H1 (cell line): ENCODE measurements around the gene VPS25. TPM values are rescaled to one million over a fixed set of nuclear protein-coding genes. Genes with fewer than 3 reads are reported as not detected.

ENCODE experiments used
- CTCF ChIA-PET: fragments of 300-600 bp; sonication (Branson Sonifier 250); formaldehyde crosslinking; loops from one replicate; lab custom pipeline; 2021; ENCODE audit not compliant: partially characterized antibody; lab: Charles Lee
- POLR2A ChIA-PET: fragments of 300-600 bp; sonication (Branson Sonifier 250); formaldehyde crosslinking; loops from one replicate; lab custom pipeline; 2021; ENCODE audit warnings: inconsistent platforms; ENCODE audit not compliant: partially characterized antibody; lab: Charles Lee
- DNase-seq, 2 experiments: peaks; one replicate each; pipeline versions ENCODE4 v3.0.0 to v3.0.0-alpha.2; 2010 to 2022; ENCODE audit warnings: low spot score in 2 of 2, low read depth in 1 of 2, mixed read lengths in 1 of 2
- FAIRE-seq: peaks from 2 replicates; lab custom pipeline; 2011; peaks lifted over from hg19 to GRCh38; lab: Jason Lieb, UNC
- H2AFZ ChIP-seq: 2 replicates; pipeline ENCODE4 v1.8.1; 2012; ENCODE audit warnings: low read length, inconsistent platforms
- H2AK5ac ChIP-seq: 2 replicates; pipeline ENCODE4 v1.6.1; 2013; ENCODE audit warnings: low read depth, low read length
- H2BK120ac ChIP-seq: replicated peaks from 2 replicates; pipeline ENCODE3; 2013; ENCODE audit warnings: low read depth, low read length, inconsistent platforms
- H2BK12ac ChIP-seq: 2 replicates; pipeline ENCODE4 v1.6.1; 2013; ENCODE audit warnings: low read depth, low read length
- H2BK15ac ChIP-seq: 2 replicates; pipeline ENCODE4 v1.6.1; 2013; ENCODE audit warnings: low read length
- H2BK20ac ChIP-seq: 2 replicates; pipeline ENCODE4 v1.6.1; 2013; ENCODE audit warnings: low read length
- H2BK5ac ChIP-seq: 2 replicates; pipeline ENCODE4 v1.6.1; 2013; ENCODE audit warnings: low read depth, low read length
- H3K14ac ChIP-seq: 2 replicates; pipeline ENCODE4 v1.6.1; 2013; ENCODE audit warnings: inconsistent platforms; ENCODE audit not compliant: insufficient read length
- H3K18ac ChIP-seq: 2 replicates; pipeline ENCODE4 v1.6.1; 2013; ENCODE audit warnings: low read length; ENCODE audit errors: extremely low read depth
- H3K23ac ChIP-seq: 2 replicates; pipeline ENCODE4 v1.6.1; 2013; ENCODE audit warnings: inconsistent platforms; ENCODE audit not compliant: insufficient read length
- H3K23me2 ChIP-seq: 2 replicates; pipeline ENCODE4 v1.6.1; 2013; ENCODE audit warnings: low read depth, low read length
- H3K27ac ChIP-seq: 2 replicates; pipeline ENCODE4 v1.6.1; 2011; ENCODE audit warnings: low read depth, low read length, inconsistent platforms
- H3K27me3 ChIP-seq, 4 experiments: replicated peaks in 1 of 4; 1 replicate in 1 of 4; 2 replicates in 3 of 4; pipeline versions ENCODE4 v1.6.1 to v1.8.1; 2011 to 2013; ENCODE audit warnings: low read length in 3 of 4, mild to moderate bottlenecking in 3 of 4, inconsistent platforms in 2 of 4, mixed read lengths in 2 of 4, moderate library complexity in 1 of 4; ENCODE audit not compliant: control insufficient read depth in 3 of 4, insufficient read depth in 3 of 4; ENCODE audit errors: extremely low read depth in 1 of 4
- H3K36me3 ChIP-seq, 4 experiments: 2 replicates each; pipeline versions ENCODE4 v1.6.1 to v1.8.1; 2011 to 2013; ENCODE audit warnings: mild to moderate bottlenecking in 4 of 4, low read length in 3 of 4, moderate library complexity in 2 of 4, control low read depth in 1 of 4, inconsistent platforms in 1 of 4; ENCODE audit not compliant: insufficient read depth in 4 of 4, control insufficient read depth in 2 of 4
- H3K4ac ChIP-seq: replicated peaks from 2 replicates; pipeline ENCODE3; 2013; ENCODE audit warnings: low read length, low read depth, mixed read lengths, inconsistent platforms; ENCODE audit not compliant: insufficient read length
- H3K4me1 ChIP-seq, 4 experiments: replicated peaks in 1 of 4; 1 replicate in 1 of 4; 2 replicates in 3 of 4; pipeline versions ENCODE4 v1.6.1 to v1.8.1; 2011 to 2013; ENCODE audit warnings: low read length in 3 of 4, inconsistent platforms in 2 of 4, mixed read lengths in 1 of 4; ENCODE audit not compliant: insufficient read depth in 4 of 4, control insufficient read depth in 3 of 4
- H3K4me2 ChIP-seq, 2 experiments: 2 replicates each; pipeline versions ENCODE4 v1.6.1 to v1.8.1; 2011 to 2013; ENCODE audit warnings: low read depth in 2 of 2, low read length in 2 of 2, control low read depth in 1 of 2, inconsistent platforms in 1 of 2, mild to moderate bottlenecking in 1 of 2; ENCODE audit not compliant: insufficient read depth in 1 of 2
- H3K4me3 ChIP-seq, 4 experiments: fragments of 200-600, 300-600 bp in 1 of 4; sonication (generic), shearing (Covaris generic), sonication (Bioruptor Twin) in 1 of 4; 2 replicates each; pipeline versions ENCODE4 v1.5.1 to v1.8.1; 2011 to 2016; ENCODE audit warnings: low read length in 4 of 4, low read depth in 3 of 4, control low read depth in 2 of 4, inconsistent platforms in 2 of 4, mild to moderate bottlenecking in 2 of 4, mixed read lengths in 1 of 4, moderate library complexity in 1 of 4; ENCODE audit not compliant: insufficient read depth in 2 of 4; ENCODE audit errors: extremely low read depth in 1 of 4
- H3K56ac ChIP-seq: replicated peaks from 2 replicates; pipeline ENCODE3; 2013; ENCODE audit warnings: low read depth, mild to moderate bottlenecking, mixed read lengths, low read length, inconsistent platforms; ENCODE audit not compliant: insufficient read length
- H3K79me1 ChIP-seq: 2 replicates; pipeline ENCODE4 v1.6.1; 2013; ENCODE audit warnings: low read depth, low read length, control low read depth
- H3K79me2 ChIP-seq, 2 experiments: 2 replicates each; pipeline versions ENCODE4 v1.6.1 to v1.8.1; 2012 to 2013; ENCODE audit warnings: low read length in 2 of 2, mild to moderate bottlenecking in 2 of 2, inconsistent platforms in 1 of 2; ENCODE audit not compliant: insufficient read depth in 2 of 2, control insufficient read depth in 1 of 2
- H3K9ac ChIP-seq, 4 experiments: replicated peaks in 1 of 4; 1 replicate in 1 of 4; 2 replicates in 3 of 4; pipeline versions ENCODE4 v1.6.1 to v1.8.1; 2011 to 2013; ENCODE audit warnings: low read depth in 3 of 4, low read length in 3 of 4, control low read depth in 2 of 4, mild to moderate bottlenecking in 2 of 4, moderate library complexity in 2 of 4, inconsistent platforms in 1 of 4; ENCODE audit errors: extremely low read depth in 1 of 4
- H3K9me3 ChIP-seq, 2 experiments: 2 replicates each; pipeline versions ENCODE4 v1.6.1 to v1.8.1; 2012 to 2013; ENCODE audit warnings: mild to moderate bottlenecking in 2 of 2, moderate library complexity in 2 of 2, control low read depth in 1 of 2, inconsistent platforms in 1 of 2, low read depth in 1 of 2, low read length in 1 of 2, mixed read lengths in 1 of 2; ENCODE audit not compliant: insufficient read depth in 2 of 2
- H4K20me1 ChIP-seq, 2 experiments: replicated peaks in 1 of 2; 2 replicates each; pipeline versions ENCODE3 to v1.8.1; 2011 to 2013; ENCODE audit warnings: inconsistent platforms in 2 of 2, low read length in 2 of 2, mild to moderate bottlenecking in 1 of 2; ENCODE audit not compliant: insufficient read depth in 2 of 2, control insufficient read depth in 1 of 2
- H4K5ac ChIP-seq: 2 replicates; pipeline ENCODE4 v1.6.1; 2013; ENCODE audit warnings: low read length, low read depth, mixed read lengths, inconsistent platforms; ENCODE audit not compliant: insufficient read length
- H4K8ac ChIP-seq: 2 replicates; pipeline ENCODE4 v1.8.0; 2013; ENCODE audit warnings: mild to moderate bottlenecking, moderate library complexity, low read length, inconsistent platforms; ENCODE audit not compliant: insufficient read depth; ENCODE audit errors: extremely low read depth
- H4K91ac ChIP-seq: replicated peaks from 2 replicates; pipeline ENCODE3; 2013; ENCODE audit warnings: low read length, mixed read lengths, inconsistent platforms; ENCODE audit not compliant: insufficient read length
- GABPA ChIP-seq: IDR thresholded peaks from 2 replicates; pipeline ENCODE4 v1.6.1; 2011; ENCODE audit warnings: mild to moderate bottlenecking, low read length, moderate library complexity, borderline replicate concordance; ENCODE audit not compliant: insufficient read depth
- RBBP5 ChIP-seq: IDR thresholded peaks from 2 replicates; pipeline ENCODE4 v1.7.1; 2012; ENCODE audit warnings: low read depth, mild to moderate bottlenecking, inconsistent platforms, low read length, moderate library complexity, borderline replicate concordance
- WGBS, 2 experiments: shearing (Covaris generic) in 1 of 2; methylation state at CpG; one replicate each; pipeline versions ENCODE4 v1.1.6 to v1.1.7; 2013 to 2015; ENCODE audit warnings: low lambda C conversion rate in 2 of 2, mixed read lengths in 2 of 2, inconsistent platforms in 1 of 2, low coverage in 1 of 2, missing lambda C conversion rate in 1 of 2; ENCODE audit not compliant: insufficient replicate concordance in 2 of 2, insufficient coverage in 1 of 2, insufficient read length in 1 of 2; ENCODE audit errors: extremely low coverage in 1 of 2, missing lambda C conversion rate in 1 of 2; 5-methylcytosine and 5-hydroxymethylcytosine counted together
- polyA plus RNA-seq, 7 experiments: library from polyadenylated mRNA; depleted of rRNA in 3 of 7; stranded (reverse) in 5 of 7; unstranded in 2 of 7; fragments of >200 nt in 5 of 7; fragments of 200-250 nt in 2 of 7; gene quantifications; 1 replicate in 5 of 7; 2 replicates in 1 of 7; 4 replicates in 1 of 7; pipeline versions ENCODE4 v1.2.1 to v1.2.3, GENCODE V29; 2011 to 2013; ENCODE audit warnings: missing spikeins in 2 of 7, mixed read lengths in 2 of 7
- total RNA-seq: library from RNA; stranded (reverse); fragmentation: NEBNext Ultra II Directional; extraction: Animal tissue kit (Norgen Biotek cat#: 25700); gene quantifications from 2 replicates; pipeline ENCODE4 v1.2.1, GENCODE V29; 2021

The VPS25 gene
- total and polyA plus RNA-seq, 2 of the 8 experiments (the other 6 are each of a cell fraction or from before 2014, with no cell fraction given), result 88.2 to 188 TPM

DNA sequence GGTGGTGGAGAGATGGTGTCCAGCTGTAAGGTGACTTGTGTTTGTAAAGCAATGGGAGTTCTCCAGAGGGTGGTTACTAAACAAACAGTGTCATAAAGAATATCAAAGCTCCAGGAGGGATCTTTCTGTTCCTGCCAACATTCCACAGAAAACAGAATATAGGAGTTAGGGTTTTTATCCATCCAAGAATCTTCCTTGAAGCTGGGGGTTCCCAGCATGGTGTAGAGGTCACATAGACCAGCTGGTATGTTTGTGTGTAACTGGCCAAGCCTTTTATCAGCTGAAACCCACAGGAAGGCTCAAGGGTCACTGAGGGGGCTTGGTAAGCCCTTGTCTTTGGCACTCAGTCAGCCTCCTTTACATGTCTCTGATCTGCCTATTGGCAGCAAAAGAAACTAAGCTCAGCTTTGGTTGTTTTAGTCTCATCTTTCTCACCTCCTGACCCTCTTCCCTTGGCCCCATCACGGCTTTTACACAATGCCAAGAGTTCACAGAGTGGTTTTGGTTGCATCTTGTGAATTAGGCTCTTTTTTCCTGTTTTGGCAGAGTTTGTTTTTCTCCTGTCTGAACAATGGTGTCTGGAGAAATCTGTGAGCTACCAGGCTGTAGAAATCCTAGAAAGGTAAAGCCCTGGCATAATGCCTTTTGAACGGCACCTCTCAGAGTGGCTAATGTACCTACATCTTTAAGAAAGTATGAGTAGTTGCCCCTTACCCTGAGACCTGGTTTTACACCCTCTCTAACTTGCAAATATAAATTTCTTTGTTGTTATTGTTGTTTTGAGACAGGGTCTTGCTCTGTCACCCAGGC is 30.0 kb downstream of the VPS25 start:
- Histone ChIP-seq H3K27ac (no peak overlapping the region), H3K23ac (no peak overlapping the region), H3K4me2 (no peak overlapping the region), H3K4me1 (no peaks in the 10 kb centered on the region), H2AK5ac (no peak overlapping the region), H4K91ac (no peak overlapping the region), H2BK15ac (no peak overlapping the region), H3K79me1 (no peaks in the 10 kb centered on the region), H3K9me3 (peaks cover 5 to 8% of the 10 kb centered on the region in 2 experiments; a peak in 3 of 4 replicates), H2AFZ (no peak overlapping the region), H3K4me3 (no peak overlapping the region), H2BK12ac (no peak overlapping the region), H3K14ac (no peak overlapping the region), H3K18ac (no peak overlapping the region), H4K20me1 (no peaks in the 10 kb centered on the region), H3K23me2 (no peaks in the 10 kb centered on the region), H4K5ac (no peak overlapping the region), H3K9ac (no peak overlapping the region), H3K56ac (no peak overlapping the region), H3K36me3 (no peaks in the 10 kb centered on the region; a peak in 1 of 8 replicates), H3K27me3 (peaks cover 0 to 15% (median 11%) of the 10 kb centered on the region in 4 experiments; a peak in 6 of 7 replicates), H2BK120ac (no peak overlapping the region), H3K4ac (no peak overlapping the region), H4K8ac (no peak overlapping the region), H2BK5ac (no peak overlapping the region), H2BK20ac (no peak overlapping the region), H3K79me2 (no peaks in the 10 kb centered on the region)
- DNase-seq, result no peak
- TF ChIP-seq GABPA (no peak), RBBP5 (no peak)
- ChIA-PET POLR2A (interaction anchor here (1.7 to 1.8 kb wide), 2 partner anchors 12 to 31 kb away, joined by 4 read pairs; no protein-coding TSS in a partner anchor), CTCF (interaction anchor here (0.7 to 3.6 kb wide), 4 partner anchors 14 to 78 kb away, joined by 3 to 15 read pairs (median 8); no protein-coding TSS in a partner anchor)
- 84% methylated on average over 2 of the region's 2 CpGs; no CpG with 5 or more reads in 1 of the 2 experiments for WGBS, 2 experiments
- FAIRE-seq, result no peak
